IMR-90 (cell line): ENCODE results near the gene DSCAML1. TPM values are rescaled to one million over a fixed set of nuclear protein-coding genes. Genes with fewer than 3 reads are reported as not detected.

Experiments
- ATAC-seq: fragments of 200-7000 bp; cut with Tn5 transposase; 2 replicates; pipeline ENCODE4 v1.9.1; 2020; ENCODE audit warnings: low read depth, mild to moderate bottlenecking, moderate library complexity
- BruUV-seq: library from RNA; stranded (reverse); fragments of 400-500 nt; replicated peaks from 2 replicates; lab custom pipeline; 2021; lab: Mats Ljungman, UMichigan
- CTCF ChIA-PET: fragments of 300-600 bp; formaldehyde crosslinking; extraction: SDS; loops from one replicate; lab custom pipeline; 2021; ENCODE audit warnings: antibody characterized with exemption; lab: Yijun Ruan, JAX
- POLR2A ChIA-PET: fragments of 300-600 bp; sonication (Branson Sonifier 250); formaldehyde crosslinking; loops from one replicate; lab custom pipeline; 2022; ENCODE audit warnings: antibody characterized with exemption; ENCODE audit not compliant: unreplicated experiment; lab: Charles Lee
- DNase-seq: peaks from one replicate; pipeline ENCODE4 v3.0.0; 2013
- H2AFZ ChIP-seq: replicated peaks from 2 replicates; pipeline ENCODE3; 2013; ENCODE audit warnings: low read length, mild to moderate bottlenecking; ENCODE audit not compliant: poor library complexity
- H2AK5ac ChIP-seq: 2 replicates; pipeline ENCODE4 v1.6.1; 2013; ENCODE audit warnings: low read depth, low read length, inconsistent platforms
- H2AK9ac ChIP-seq: replicated peaks from 2 replicates; pipeline ENCODE3; 2013; ENCODE audit warnings: mild to moderate bottlenecking, low read depth, low read length, moderate library complexity; ENCODE audit not compliant: poor library complexity
- H2BK120ac ChIP-seq: 2 replicates; pipeline ENCODE4 v1.6.1; 2013; ENCODE audit warnings: low read depth, low read length, inconsistent platforms
- H2BK15ac ChIP-seq: 3 replicates; pipeline ENCODE4 v1.6.1; 2013; ENCODE audit warnings: low read depth, low read length, inconsistent platforms
- H2BK20ac ChIP-seq: 2 replicates; pipeline ENCODE4 v1.6.1; 2013; ENCODE audit warnings: low read depth, mild to moderate bottlenecking, inconsistent platforms, low read length, moderate library complexity
- H2BK5ac ChIP-seq: 2 replicates; pipeline ENCODE4 v1.6.1; 2013; ENCODE audit warnings: mild to moderate bottlenecking, low read depth, low read length, inconsistent platforms; ENCODE audit not compliant: poor library complexity, severe bottlenecking
- H3K14ac ChIP-seq: replicated peaks from 2 replicates; pipeline ENCODE4 v1.6.1; 2013; ENCODE audit warnings: low read depth, low read length, inconsistent platforms
- H3K18ac ChIP-seq: 2 replicates; pipeline ENCODE4 v1.6.1; 2013; ENCODE audit warnings: low read depth, low read length, control low read depth
- H3K23ac ChIP-seq: 2 replicates; pipeline ENCODE4 v1.6.1; 2013; ENCODE audit warnings: low read depth, low read length, inconsistent platforms
- H3K27ac ChIP-seq: 2 replicates; pipeline ENCODE4 v1.5.1; 2013; ENCODE audit warnings: mild to moderate bottlenecking, control low read depth, low read length; ENCODE audit not compliant: insufficient read depth
- H3K27me3 ChIP-seq: 2 replicates; pipeline ENCODE4 v1.6.1; 2013; ENCODE audit warnings: low read length; ENCODE audit not compliant: control insufficient read depth, insufficient read depth
- H3K36me3 ChIP-seq: 2 replicates; pipeline ENCODE4 v1.6.1; 2013; ENCODE audit warnings: low read length, mixed read lengths; ENCODE audit not compliant: control insufficient read depth, insufficient read depth
- H3K4ac ChIP-seq: 2 replicates; pipeline ENCODE4 v1.6.1; 2013; ENCODE audit warnings: low read depth, low read length, inconsistent platforms
- H3K4me1 ChIP-seq: 2 replicates; pipeline ENCODE4 v1.6.1; 2013; ENCODE audit warnings: low read length, mixed read lengths; ENCODE audit not compliant: control insufficient read depth, insufficient read depth
- H3K4me2 ChIP-seq: 2 replicates; pipeline ENCODE4 v1.6.1; 2013; ENCODE audit warnings: low read depth, mild to moderate bottlenecking, control low read depth, low read length, moderate library complexity
- H3K4me3 ChIP-seq: 2 replicates; pipeline ENCODE4 v1.5.1; 2013; ENCODE audit warnings: low read depth, mild to moderate bottlenecking, control low read depth, low read length, moderate library complexity; ENCODE audit not compliant: insufficient read depth
- H3K56ac ChIP-seq: 2 replicates; pipeline ENCODE4 v1.6.1; 2013; ENCODE audit warnings: low read length, inconsistent platforms; ENCODE audit not compliant: insufficient read depth; ENCODE audit errors: extremely low read depth
- H3K79me1 ChIP-seq, 2 experiments: 2 replicates each; pipeline ENCODE4 v1.6.1; 2013; ENCODE audit warnings: low read length in 2 of 2, inconsistent platforms in 1 of 2, low read depth in 1 of 2
- H3K9ac ChIP-seq: 2 replicates; pipeline ENCODE4 v1.6.1; 2013; ENCODE audit warnings: low read depth, low read length, control low read depth
- H3K9me1 ChIP-seq: 2 replicates; pipeline ENCODE4 v1.6.1; 2013; ENCODE audit warnings: low read length, inconsistent platforms; ENCODE audit not compliant: insufficient read depth
- H3K9me3 ChIP-seq: 2 replicates; pipeline ENCODE4 v1.6.1; 2013; ENCODE audit warnings: low read length; ENCODE audit not compliant: control insufficient read depth, insufficient read depth
- H4K20me1 ChIP-seq: 2 replicates; pipeline ENCODE4 v1.6.1; 2013; ENCODE audit warnings: low read length, inconsistent platforms; ENCODE audit not compliant: insufficient read depth
- H4K5ac ChIP-seq: 2 replicates; pipeline ENCODE4 v1.6.1; 2013; ENCODE audit warnings: mild to moderate bottlenecking, low read depth, low read length, control low read depth
- H4K8ac ChIP-seq, 2 experiments: 2 replicates each; pipeline ENCODE4 v1.6.1; 2013; ENCODE audit warnings: low read depth in 2 of 2, low read length in 2 of 2, control low read depth in 1 of 2, inconsistent platforms in 1 of 2
- H4K91ac ChIP-seq: 2 replicates; pipeline ENCODE4 v1.6.1; 2013; ENCODE audit warnings: low read depth, low read length, inconsistent platforms; ENCODE audit not compliant: insufficient read depth
- CEBPB ChIP-seq: IDR thresholded peaks from 2 replicates; pipeline ENCODE4 v1.6.1; 2012; ENCODE audit warnings: low read depth, low read length, improper control_type of control experiment
- FOS ChIP-seq: fragments of 150-350 bp; IDR thresholded peaks from 2 replicates; pipeline ENCODE4 v1.6.1; 2016; ENCODE audit warnings: low read depth, low read length
- MAZ ChIP-seq: IDR thresholded peaks from 2 replicates; pipeline ENCODE4 v1.6.1; 2012; ENCODE audit warnings: low read depth, mild to moderate bottlenecking, low read length, improper control_type of control experiment, moderate library complexity, borderline replicate concordance
- NFE2L2 ChIP-seq: fragments of 150-350 bp; IDR thresholded peaks from 2 replicates; pipeline ENCODE4 v1.6.1; 2016; ENCODE audit warnings: low read depth, mild to moderate bottlenecking, low read length
- POLR2A ChIP-seq: IDR thresholded peaks from 2 replicates; pipeline ENCODE4 v1.6.1; 2012; ENCODE audit warnings: mild to moderate bottlenecking, low read depth, low read length
- RAD21 ChIP-seq: IDR thresholded peaks from 2 replicates; pipeline ENCODE4 v1.6.1; 2012; ENCODE audit warnings: low read length, improper control_type of control experiment
- WGBS, 2 experiments: methylation state at CpG; one replicate each; pipeline versions ENCODE4 v1.1.5 to v1.1.7; 2013; ENCODE audit warnings: missing lambda C conversion rate in 2 of 2; ENCODE audit not compliant: insufficient read length in 1 of 2; ENCODE audit errors: extremely low coverage in 2 of 2; 5-methylcytosine and 5-hydroxymethylcytosine counted together
- dilution Hi-C: fragments of 300-500 bp; cut with HindIII; formaldehyde crosslinking; loops from one replicate; pipeline ENCODE4 v1.14.3; 2018; ENCODE audit warnings: low sequenced_read_pairs; ENCODE audit not compliant: unreplicated experiment
- in situ Hi-C: fragments of 300-500 bp; cut with MboI; formaldehyde crosslinking; loops from 3 replicates; pipeline ENCODE4 v1.14.3; 2019; ENCODE audit warnings: low sequenced_read_pairs, inconsistent platforms, mixed read lengths
- intact Hi-C: fragments of 100-400 bp; cut with micrococcal nuclease; formaldehyde crosslinking; loops from 2 replicates; pipeline ENCODE4 v1.10.0; 2022
- polyA plus RNA-seq, 3 experiments: library from polyadenylated mRNA; depleted of rRNA; stranded (reverse); fragments of >200 nt; gene quantifications; 2 replicates each; pipeline ENCODE4 v1.2.3, GENCODE V29; 2012; ENCODE audit warnings: low replicate concordance in 1 of 3
- total RNA-seq: library from RNA; depleted of rRNA; stranded (reverse); fragments of >200 nt; gene quantifications from 2 replicates; pipeline ENCODE4 v1.2.3, GENCODE V29; 2012
- TF ChIP-seq, protein P1 (sequence below): fragments of 150-350 bp; IDR thresholded peaks from 2 replicates; pipeline ENCODE4 v1.6.1; 2016; ENCODE audit warnings: low read depth, mild to moderate bottlenecking, low read length, moderate library complexity, borderline replicate concordance
- TF ChIP-seq, protein P2 (sequence below): fragments of 150-350 bp; IDR thresholded peaks from 2 replicates; pipeline ENCODE4 v1.6.1; 2017; ENCODE audit warnings: mild to moderate bottlenecking, antibody characterized with exemption, low read length, low read depth
- TF ChIP-seq, protein P3 (sequence below): conservative IDR thresholded peaks from 2 replicates; pipeline ENCODE4 v1.5.1; 2012; ENCODE audit warnings: mild to moderate bottlenecking, low read depth, low read length, improper control_type of control experiment

Gene DSCAML1
- total and polyA plus RNA-seq, 2 of the 4 experiments (the other 2 are of a cell fraction), result not detected

DNA sequence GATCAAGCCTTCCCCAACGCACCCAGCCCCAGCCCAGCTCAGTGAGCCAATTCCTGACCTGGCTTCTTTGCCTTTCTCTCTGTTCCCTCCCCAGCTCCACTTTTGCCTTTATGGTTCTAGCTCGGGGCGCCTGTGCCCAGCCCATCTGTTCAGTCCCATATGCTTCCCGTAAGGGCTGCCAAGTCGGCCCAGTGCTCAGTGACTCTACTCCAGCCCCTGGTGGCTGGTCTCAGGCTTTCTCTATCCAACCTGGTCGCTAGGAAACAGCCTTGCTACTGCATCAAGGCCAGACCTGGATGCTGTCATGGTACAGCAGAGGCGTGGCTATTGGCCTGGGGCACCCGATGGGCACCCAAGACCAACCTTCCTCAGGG lies 178.0 kb downstream of the DSCAML1 start:
- H3K4me1 ChIP-seq, result no peaks in the 10 kb centered on the region
- H4K91ac ChIP-seq, result no peak overlapping the region
- no peaks in the 10 kb centered on the region for H3K9me3 ChIP-seq
- H3K9me1 ChIP-seq, result no peaks in the 10 kb centered on the region
- no peak for ATAC-seq
- DNase-seq, result no peak
- no peaks in the 10 kb centered on the region for H3K36me3 ChIP-seq
- POLR2A ChIA-PET, result no interaction called here
- no peak overlapping the region for H3K14ac ChIP-seq
- H2BK20ac ChIP-seq, result no peak overlapping the region
- intact Hi-C loops (no loop called here), in situ Hi-C loops (no loop called here), dilution Hi-C loops (no loop called here)
- H3K56ac ChIP-seq, result no peak overlapping the region
- H3K4me2 ChIP-seq, result no peak overlapping the region
- no peak overlapping the region for H2AK5ac ChIP-seq
- no peak overlapping the region for H3K4me3 ChIP-seq
- H2BK15ac ChIP-seq, result no peak overlapping the region
- no TSS peak for BruUV-seq
- TF ChIP-seq MAZ, result no peak
- TF ChIP-seq CEBPB, result no peak
- no peak for TF ChIP-seq POLR2A
- TF ChIP-seq FOS, result no peak
- TF ChIP-seq, protein P1, sequence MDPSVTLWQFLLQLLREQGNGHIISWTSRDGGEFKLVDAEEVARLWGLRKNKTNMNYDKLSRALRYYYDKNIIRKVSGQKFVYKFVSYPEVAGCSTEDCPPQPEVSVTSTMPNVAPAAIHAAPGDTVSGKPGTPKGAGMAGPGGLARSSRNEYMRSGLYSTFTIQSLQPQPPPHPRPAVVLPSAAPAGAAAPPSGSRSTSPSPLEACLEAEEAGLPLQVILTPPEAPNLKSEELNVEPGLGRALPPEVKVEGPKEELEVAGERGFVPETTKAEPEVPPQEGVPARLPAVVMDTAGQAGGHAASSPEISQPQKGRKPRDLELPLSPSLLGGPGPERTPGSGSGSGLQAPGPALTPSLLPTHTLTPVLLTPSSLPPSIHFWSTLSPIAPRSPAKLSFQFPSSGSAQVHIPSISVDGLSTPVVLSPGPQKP, result no peak
- TF ChIP-seq NFE2L2, result no peak
- TF ChIP-seq, protein P2, sequence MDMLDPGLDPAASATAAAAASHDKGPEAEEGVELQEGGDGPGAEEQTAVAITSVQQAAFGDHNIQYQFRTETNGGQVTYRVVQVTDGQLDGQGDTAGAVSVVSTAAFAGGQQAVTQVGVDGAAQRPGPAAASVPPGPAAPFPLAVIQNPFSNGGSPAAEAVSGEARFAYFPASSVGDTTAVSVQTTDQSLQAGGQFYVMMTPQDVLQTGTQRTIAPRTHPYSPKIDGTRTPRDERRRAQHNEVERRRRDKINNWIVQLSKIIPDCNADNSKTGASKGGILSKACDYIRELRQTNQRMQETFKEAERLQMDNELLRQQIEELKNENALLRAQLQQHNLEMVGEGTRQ, result no peak
- TF ChIP-seq, protein P3, sequence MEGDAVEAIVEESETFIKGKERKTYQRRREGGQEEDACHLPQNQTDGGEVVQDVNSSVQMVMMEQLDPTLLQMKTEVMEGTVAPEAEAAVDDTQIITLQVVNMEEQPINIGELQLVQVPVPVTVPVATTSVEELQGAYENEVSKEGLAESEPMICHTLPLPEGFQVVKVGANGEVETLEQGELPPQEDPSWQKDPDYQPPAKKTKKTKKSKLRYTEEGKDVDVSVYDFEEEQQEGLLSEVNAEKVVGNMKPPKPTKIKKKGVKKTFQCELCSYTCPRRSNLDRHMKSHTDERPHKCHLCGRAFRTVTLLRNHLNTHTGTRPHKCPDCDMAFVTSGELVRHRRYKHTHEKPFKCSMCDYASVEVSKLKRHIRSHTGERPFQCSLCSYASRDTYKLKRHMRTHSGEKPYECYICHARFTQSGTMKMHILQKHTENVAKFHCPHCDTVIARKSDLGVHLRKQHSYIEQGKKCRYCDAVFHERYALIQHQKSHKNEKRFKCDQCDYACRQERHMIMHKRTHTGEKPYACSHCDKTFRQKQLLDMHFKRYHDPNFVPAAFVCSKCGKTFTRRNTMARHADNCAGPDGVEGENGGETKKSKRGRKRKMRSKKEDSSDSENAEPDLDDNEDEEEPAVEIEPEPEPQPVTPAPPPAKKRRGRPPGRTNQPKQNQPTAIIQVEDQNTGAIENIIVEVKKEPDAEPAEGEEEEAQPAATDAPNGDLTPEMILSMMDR, result no peak
- TF ChIP-seq RAD21, result no peak
- H3K18ac ChIP-seq, result no peak overlapping the region
- H4K5ac ChIP-seq, result no peak overlapping the region
- no peak overlapping the region for H2BK120ac ChIP-seq
- H2BK5ac ChIP-seq, result no peak overlapping the region
- 17% methylated on average over 3 of the region's 8 CpGs; no CpG with 5 or more reads in 1 of the 2 experiments for WGBS, 2 experiments
- H3K23ac ChIP-seq, result no peak overlapping the region
- H2AFZ ChIP-seq, result no peak overlapping the region
- no peaks in the 10 kb centered on the region for H3K79me1 ChIP-seq
- CTCF ChIA-PET, result interaction anchor here (0.6 kb wide), 1 partner anchor 1004 kb away, joined by 3 read pairs; no protein-coding TSS in a partner anchor
- no peaks in the 10 kb centered on the region; the same call in 1 of the 2 replicates for H3K27me3 ChIP-seq
- H2AK9ac ChIP-seq, result no peak overlapping the region
- no peak overlapping the region for H3K27ac ChIP-seq
- H4K8ac ChIP-seq, result no peak overlapping the region
- no peaks in the 10 kb centered on the region for H4K20me1 ChIP-seq
- no peak overlapping the region for H3K4ac ChIP-seq
- no peak overlapping the region for H3K9ac ChIP-seq
